GM12873 (cell line): ENCODE results near the gene CCDC27.

Experiments
- CTCF ChIP-seq: IDR thresholded peaks from 2 replicates; pipeline ENCODE4 v1.5.1; 2012; ENCODE audit warnings: low read depth, mild to moderate bottlenecking, moderate library complexity, low read length, control low read depth; ENCODE audit not compliant: insufficient read depth; ENCODE audit errors: missing control alignments

The CCDC27 gene

GRCh38 chr1:3753656-3754454 lies 1.6 kb downstream of the CCDC27 start:
- TF ChIP-seq CTCF: no peak

GRCh38 chr1:3756394-3756793 lies 4.1 kb downstream of the CCDC27 start:
- no peak for TF ChIP-seq CTCF

DNA sequence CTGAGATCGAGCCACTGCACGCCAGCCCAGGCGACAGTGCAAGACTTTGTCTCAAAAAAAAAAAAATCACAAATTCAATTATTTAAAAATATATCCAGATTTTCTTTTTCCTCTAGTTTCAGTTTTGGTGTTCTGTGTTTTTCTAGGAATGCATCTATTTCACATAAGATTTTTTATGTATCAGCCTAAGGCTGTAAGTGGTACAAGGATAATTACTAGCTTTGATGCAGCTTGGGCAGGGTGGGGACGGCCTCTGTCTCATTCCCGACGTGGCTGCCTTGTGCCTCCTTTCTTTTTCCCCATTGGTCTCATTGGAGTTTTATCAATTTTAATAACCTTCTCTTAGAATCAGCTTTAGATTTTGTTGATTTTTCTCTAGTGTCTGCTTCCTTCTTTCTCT lies 6.9 kb downstream of the CCDC27 start:
- TF ChIP-seq CTCF: no peak

DNA sequence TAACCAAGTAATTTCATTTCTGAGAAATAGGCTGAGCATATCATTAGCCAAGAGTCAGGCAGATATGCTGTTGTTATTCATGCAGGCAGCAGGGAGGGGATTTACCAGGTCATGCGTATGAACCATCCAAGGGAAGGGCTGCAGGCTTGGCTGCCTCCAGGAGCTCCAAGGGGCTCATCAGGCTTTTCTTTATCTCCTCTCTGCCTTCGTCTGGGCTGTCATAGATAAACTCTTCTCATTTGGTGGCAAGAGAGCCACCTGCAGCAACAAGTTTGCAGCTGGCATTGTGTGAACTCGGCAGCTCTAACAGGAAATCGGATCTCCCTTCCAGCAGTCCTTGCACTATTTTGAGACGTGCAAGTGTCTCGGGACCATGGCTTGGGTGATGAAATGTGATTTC lies 7.5 kb downstream of the CCDC27 start:
- TF ChIP-seq CTCF: no peak

GRCh38 chr1:3761296-3762010 lies 9.2 kb downstream of the CCDC27 start:
- no peak for TF ChIP-seq CTCF

GRCh38 chr1:3762151-3762872 lies 10.1 kb downstream of the CCDC27 start:
- no peak for TF ChIP-seq CTCF

- no peak for TF ChIP-seq CTCF
Observed at GRCh38 chr1:3762873-3763228, 10.6 kb downstream of the CCDC27 start.
